Epithelial cell of prostate (primary cell): ENCODE data around the gene CLASP1.
"Not testable (repeated sequence)": the region's sequence is repeated elsewhere in the genome, so short reads cannot be mapped to it uniquely, and the experiment has no call there.

ENCODE experiments used
- DNase-seq: peaks from one replicate; pipeline ENCODE4 v3.0.0-alpha.2; 2011; ENCODE audit warnings: low read depth, low spot score
- H3K27ac ChIP-seq: fragments of 450-650 bp; 2 replicates; pipeline ENCODE4 v1.5.1; 2017; ENCODE audit warnings: mild to moderate bottlenecking

The CLASP1 gene

DNA sequence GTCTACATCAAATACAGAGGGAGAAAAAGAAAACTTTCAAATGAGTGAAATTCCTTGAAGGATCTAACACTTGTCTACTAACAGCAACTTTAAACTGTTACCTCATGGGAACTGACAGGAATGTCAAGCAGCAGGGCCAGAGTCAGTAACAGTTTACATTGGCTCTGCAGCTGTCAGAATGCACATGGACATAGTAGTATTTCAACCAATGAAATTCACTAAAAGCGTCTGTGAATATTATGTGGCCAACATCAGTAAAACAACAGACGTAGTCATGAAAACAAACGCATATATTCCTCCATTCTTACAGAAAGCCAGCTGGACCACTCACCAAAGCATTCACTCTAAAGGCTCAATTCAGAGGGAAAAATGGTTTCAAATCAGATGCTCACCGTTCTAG lies 197.9 kb downstream of the CLASP1 start:
- no peak overlapping the region for H3K27ac ChIP-seq
- no peak for DNase-seq

DNA sequence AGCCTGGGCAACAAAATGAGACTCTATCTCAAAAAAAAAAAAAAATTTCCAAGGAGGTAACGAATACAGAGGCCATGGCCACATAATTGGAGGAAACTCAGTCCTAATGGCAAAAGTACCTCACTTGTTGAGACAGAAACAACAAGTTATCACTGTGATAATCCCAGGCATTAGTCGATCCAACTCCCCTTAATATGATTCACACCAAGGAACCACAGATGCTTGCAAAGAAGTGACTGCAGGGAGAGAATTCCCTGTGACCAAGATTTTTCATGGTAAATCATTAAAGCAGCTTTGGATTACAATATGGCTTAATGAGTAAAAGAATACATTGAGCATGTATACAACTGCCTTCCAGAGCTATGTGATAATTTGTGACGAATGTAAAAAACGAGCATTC lies 199.0 kb downstream of the CLASP1 start:
- DNase-seq, result no peak
- no peak overlapping the region for H3K27ac ChIP-seq

DNA sequence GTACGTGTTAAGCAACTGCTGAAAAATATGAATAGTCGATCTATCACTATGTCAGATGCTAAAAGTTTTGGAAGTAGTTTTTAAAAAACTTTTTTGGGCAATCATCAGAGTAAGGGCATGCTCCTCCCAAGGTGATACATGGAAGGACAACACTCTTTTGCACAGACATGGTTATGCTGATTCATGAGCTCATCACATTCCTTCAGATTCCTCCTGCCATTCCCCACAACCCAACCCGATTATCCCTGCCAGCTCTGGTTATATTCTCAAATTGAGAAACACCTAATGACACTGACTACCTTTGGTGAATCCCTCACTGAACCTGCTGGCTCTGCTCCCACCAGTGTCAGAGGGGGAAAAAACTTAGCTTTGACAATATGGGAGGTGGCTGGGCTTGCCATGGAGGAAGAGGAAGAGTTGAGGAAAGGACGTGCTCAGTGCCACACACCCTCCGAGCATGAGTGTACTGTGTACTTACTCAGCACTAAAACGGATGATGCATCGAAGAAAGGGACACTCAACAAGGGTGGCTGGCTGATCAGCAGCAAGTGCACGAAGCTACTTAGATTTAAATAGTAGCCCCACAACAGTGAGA lies 202.5 kb downstream of the CLASP1 start:
- no peak for DNase-seq

DNA sequence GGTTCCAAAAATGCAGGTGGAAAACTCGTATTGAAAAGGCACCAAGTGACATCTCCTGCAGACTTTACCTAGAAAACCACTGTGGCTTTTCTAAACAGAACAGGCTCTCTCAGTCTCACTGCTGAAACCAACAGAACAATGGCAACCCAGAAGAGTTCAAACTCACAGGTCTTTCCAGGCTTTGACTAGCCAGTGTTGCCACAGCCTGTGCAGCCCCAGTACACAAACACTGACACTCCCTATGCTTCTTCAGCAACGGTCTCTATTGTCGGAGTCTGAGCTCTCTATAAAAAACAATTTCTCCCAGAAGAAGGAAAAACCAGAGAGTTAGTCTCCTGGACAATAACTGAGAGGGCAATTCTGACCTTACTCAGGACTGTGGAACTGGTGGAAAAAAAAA lies 206.4 kb downstream of the CLASP1 start:
- no peak overlapping the region for H3K27ac ChIP-seq
- DNase-seq, result no peak

More for the DNA sequence above, 202.5 kb downstream of the CLASP1 start:
- peak overlapping the region; percentile 20 for H3K27ac ChIP-seq

DNA sequence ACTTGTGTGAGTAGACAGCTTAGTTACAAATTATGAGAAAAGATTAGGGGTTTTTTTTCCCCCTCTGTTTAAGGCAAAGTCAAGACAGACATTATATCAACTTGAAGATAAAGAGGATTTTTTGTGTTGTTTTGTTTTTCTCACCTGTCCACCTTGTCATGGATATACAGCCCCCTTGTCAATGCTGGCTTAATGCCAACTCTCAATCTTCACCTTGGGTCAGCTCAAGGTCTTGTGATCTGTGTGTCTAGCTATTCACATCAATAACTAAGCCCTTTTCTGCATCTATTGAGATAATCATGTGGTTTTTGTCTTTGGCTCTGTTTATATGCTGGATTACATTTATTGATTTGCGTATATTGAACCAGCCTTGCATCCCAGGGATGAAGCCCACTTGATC lies 211.0 kb downstream of the CLASP1 start:
- not testable (repeated sequence) for DNase-seq, H3K27ac ChIP-seq

DNA sequence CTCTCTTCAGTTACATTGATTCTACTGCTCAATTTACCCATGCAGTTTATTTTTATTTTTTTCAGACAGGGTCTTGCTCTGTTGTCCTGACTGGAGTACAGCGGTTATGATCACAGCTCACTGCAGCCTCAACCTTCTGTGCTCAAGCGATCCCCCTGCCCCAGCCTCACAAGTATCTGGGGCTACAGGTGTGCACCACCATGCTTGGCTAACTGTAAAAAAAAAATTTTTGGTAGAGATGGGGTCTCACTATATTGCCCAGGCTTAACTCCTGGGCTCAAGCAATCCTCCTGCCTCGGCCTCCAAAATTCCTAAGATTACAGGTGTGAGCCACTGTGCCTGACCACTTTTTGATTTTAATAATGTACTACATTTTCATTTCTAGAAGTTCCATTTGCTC lies 212.3 kb downstream of the CLASP1 start:
- no peak for DNase-seq
- no peak overlapping the region for H3K27ac ChIP-seq

DNA sequence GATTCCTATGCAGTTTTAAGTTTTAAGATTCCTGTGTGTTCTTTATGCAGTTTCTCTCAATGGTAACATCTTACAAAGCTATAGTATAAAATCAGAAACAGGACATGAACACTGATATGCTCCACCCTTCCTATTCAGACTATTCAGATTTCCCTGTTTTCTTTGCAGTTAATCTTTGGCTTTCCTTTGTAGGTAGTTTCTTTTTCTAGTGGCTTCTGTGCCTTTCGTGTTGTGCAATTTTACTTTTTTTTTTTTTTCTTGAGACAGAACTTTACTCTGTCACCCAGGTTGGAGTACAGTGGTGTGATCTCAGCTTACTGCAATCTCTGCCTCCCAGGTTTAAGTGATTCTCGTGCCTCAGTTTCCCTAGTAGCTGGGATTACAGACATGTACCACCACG lies 213.5 kb downstream of the CLASP1 start:
- H3K27ac ChIP-seq, result no peak overlapping the region
- no peak for DNase-seq

DNA sequence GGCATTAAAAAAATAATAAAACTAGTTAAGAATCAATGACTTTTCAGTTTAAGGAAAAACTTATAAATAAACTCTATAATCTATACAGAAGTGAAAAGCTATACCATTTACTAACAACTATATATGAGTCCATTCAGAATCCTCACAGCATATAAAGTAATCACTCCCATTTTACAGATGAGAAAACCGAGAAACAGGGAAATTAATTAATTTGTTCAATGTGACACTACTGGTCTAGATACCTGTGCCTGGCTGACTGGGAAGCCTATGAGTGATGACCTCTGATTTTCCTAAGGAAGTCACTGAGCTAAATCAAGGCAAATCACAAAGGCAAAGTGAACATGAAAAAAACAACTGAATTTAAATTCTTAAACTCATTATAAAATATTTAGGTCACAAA lies 218.0 kb downstream of the CLASP1 start:
- no peak overlapping the region for H3K27ac ChIP-seq
- no peak for DNase-seq

DNA sequence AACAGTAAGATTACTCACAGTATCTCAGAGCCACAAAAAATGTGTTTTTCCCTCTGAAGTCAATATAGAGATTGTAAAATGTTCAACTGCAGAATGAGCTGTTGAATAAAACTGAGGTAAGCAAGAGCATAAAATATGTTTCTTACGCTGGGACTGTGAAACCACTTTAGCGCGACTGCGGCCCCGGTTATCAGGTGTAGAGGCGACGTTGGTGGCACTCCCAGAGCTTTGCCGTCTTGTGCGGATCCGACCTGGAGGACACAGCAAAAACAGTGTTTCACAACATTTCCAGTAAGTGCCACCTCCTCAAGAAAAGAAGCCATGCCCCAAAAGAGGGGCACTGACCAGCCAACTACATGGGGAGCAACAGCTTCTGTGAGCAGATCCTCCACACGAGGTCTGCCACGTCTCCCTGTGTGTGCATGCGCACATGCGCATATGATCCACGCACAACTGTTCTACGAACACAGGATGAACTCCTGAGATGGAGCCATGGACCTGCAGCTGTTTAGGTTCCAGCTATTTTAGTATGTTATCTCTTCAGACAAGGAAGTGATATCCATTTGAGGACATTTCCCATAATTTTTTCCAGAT lies 219.2 kb downstream of the CLASP1 start:
- no peak for DNase-seq
- H3K27ac ChIP-seq, result no peak overlapping the region

DNA sequence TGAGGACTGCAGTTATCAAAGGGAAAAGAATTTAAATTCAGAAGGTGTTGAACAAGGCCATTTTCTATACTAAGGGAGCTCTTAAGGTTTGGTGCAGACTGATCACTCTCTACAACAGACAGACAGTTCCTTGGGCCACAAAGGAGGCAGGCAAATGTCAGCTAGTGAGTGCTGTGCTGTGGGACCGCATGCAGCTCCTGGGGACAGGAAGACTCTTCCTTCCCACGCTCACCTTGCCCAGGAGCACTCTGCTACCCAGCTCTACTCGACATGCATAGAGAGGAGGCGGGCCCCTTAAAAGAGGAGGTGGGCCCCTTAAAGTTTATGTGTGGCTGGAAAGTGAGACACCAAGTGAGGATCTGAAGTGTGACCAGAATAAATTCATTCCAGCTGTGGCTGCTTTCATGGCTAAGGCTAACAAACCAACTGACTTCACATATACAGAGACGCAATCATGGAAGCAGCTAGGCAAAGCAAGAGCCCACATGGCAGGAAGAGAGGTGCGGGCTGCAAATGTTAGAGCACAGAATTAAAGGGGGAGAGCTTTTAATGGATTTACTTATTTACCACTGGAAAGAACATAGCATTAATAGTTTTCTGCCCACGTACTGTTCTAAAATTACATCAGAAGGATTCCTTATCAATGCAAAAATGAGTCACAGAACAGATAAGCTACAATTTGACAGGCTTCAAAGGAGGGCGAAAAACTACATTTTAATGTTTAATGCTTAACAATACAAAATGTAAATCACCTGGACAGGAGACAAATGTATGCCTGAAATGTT lies 220.0 kb downstream of the CLASP1 start:
- no peak overlapping the region for H3K27ac ChIP-seq
- DNase-seq, result no peak

DNA sequence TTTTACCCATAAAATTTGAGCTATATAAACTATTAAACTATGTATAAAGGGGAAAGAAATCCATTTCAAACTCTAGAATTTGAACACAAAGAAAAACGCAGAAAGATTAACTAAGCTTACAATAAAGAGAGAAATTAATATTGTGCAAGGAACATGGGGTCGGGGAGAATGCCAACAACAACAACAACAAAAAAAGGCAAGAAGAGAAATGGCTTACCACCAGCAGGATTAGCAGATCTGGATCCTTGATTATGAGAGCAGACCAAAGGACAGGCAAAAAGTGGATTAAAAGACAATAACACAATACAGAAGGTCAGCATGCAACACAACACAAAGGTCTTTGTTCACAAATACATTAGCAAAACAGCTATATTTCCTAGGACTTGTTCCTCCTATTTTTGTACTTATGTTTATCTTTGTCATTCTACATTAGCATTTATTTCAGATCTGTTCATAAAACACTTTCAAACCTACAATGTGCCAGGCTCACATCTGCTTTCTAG lies 222.0 kb downstream of the CLASP1 start:
- H3K27ac ChIP-seq, result no peak overlapping the region
- no peak for DNase-seq

DNA sequence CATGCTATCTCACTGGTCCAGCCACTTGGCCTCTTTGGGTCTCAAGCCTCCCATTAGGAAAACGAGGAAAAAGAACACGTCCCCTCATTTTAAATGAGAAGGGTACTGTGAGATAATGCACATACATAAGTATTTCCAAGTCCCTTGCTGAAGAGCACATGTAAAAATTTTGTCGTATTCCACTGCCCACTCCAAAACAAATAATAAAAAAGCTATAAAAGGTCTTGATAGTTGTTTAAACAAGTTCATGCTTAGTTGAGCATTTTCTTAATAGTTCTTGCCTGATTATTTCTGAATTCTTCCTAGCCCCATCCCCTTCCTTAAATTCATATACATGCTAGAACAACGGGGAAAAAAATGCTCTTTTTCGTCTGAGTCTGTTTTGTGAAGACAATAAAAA lies 228.8 kb downstream of the CLASP1 start:
- no peak overlapping the region for H3K27ac ChIP-seq
- no peak for DNase-seq

DNA sequence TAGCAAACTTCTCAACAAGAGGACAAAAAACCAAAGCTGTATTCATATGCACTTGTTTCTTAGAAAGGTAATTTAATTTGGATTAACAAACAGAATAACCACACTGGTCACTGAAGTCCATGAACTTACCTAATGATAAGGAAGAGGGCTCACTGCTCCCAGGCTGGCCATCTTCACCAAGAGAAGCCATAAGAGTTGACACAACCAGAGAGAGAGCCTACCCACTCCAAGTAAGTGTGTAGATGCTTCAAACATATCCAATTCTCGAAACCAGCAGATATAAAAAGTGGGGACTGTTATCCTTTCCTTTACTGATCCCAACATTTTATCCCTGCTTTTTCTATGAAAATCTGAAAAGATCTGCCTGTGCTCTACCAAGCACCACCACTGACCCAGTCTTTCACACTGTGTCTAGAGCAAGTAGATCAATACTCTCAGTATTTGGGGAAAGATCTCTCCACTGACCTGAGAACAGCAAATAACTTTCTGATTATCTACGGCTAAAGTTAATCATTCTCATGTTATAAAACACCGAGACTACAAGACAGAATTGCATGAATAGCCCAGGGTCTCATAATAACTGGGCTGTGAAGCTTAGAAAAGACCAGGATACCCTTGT lies 230.1 kb downstream of the CLASP1 start:
- no peak overlapping the region for H3K27ac ChIP-seq
- no peak for DNase-seq

DNA sequence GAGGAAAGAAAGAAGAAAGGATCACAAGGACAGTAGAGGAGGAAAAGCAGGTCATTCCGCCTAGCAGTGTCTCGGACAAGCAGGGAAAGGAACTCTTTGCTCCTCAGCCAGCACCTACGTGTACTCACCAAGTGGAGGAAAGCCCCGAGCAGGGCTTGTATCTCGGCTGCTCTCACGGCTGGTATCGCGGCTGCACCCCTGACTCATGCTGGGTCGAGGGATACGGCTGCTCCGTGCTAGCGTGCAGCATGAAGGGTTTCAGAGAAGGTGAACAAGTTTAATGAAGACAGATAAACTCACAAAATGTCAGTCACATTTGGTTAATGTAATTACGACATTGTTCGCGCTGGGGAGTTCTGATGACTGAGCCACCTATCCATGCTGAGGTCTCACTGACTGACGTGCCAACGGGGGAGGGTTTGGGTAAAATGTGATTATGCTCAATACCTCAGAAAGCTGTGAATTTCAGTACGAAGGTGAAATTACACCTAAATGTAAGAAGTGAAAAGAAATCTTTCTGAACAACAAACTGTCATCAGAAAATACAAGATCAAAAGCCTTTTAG lies 230.7 kb downstream of the CLASP1 start:
- DNase-seq, result no peak

DNA sequence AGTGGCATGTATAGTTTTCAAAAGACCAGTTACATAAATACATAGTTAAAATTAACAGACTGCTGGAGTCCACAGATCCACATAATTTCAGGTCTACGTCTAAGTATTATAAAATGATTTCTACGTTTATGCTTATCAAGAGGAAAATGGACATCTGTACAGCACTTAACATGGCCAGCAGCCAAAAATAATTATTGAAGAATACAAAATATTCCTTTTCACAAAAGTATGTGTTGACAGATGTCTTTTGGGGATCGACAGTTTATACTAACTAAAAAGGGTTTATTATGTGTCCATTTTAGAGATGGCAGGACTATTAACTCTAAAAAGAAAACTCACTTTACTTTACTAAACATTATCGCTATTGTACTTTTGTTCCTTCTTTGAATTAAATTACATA lies 231.4 kb downstream of the CLASP1 start:
- H3K27ac ChIP-seq, result no peak overlapping the region
- DNase-seq, result no peak

More for the DNA sequence above, 230.7 kb downstream of the CLASP1 start:
- no peak overlapping the region for H3K27ac ChIP-seq

DNA sequence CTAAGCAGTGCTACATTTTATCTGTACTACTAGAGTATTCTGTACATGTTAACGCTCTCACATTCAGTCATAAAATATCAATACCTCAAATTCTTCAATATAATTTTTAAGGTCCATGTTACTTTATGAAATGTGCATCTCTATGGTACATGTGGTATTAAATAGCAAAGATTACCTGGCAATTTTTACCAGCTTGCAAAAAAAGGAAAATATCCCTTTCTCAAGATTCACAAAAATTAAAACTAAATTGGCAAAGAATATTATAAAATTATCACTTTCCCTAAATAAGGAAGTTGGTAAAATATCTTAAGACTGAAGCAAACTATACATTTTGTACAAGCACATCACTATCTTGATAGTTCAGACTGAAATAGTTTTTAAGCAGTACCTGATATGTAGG lies 233.5 kb downstream of the CLASP1 start:
- no peak for DNase-seq

DNA sequence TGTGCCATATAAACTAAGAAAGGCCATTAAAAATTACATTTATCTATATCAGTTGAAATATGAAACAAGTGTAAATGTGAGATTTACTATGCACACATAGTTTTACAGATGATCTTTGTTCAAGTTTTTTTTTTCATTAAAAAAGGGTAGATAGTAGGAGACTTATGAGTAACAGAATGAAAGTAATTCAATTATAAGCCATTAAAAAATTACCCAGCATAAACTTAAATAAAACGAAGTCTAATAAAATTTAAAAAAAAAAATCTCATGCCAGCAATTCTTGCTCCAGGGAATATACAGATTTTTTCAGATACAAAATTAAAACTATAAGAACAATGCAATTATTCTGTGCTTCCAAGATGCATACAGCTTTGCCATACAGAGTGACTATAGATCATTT lies 236.9 kb downstream of the CLASP1 start:
- no peak overlapping the region for H3K27ac ChIP-seq
- no peak for DNase-seq

More for the DNA sequence above, 233.5 kb downstream of the CLASP1 start:
- no peak overlapping the region for H3K27ac ChIP-seq

DNA sequence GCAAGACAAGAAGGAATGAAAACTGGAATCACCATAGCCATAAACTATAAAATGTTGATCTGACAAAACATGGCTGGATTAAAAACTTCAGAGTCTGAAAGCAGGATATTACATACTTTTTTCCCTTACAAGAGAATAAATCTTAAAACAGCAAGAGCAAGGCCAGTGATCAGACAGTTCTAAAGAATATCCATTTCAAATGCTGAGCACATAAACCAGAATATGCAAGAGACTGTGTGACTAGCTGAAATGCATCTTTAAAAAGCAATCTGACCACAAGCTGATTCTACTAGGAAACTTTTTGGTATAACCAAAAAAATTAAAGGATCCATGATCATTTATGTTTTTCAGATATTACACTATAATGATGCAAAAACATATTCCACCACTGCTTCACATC lies 239.3 kb downstream of the CLASP1 start:
- no peak overlapping the region for H3K27ac ChIP-seq
- no peak for DNase-seq

DNA sequence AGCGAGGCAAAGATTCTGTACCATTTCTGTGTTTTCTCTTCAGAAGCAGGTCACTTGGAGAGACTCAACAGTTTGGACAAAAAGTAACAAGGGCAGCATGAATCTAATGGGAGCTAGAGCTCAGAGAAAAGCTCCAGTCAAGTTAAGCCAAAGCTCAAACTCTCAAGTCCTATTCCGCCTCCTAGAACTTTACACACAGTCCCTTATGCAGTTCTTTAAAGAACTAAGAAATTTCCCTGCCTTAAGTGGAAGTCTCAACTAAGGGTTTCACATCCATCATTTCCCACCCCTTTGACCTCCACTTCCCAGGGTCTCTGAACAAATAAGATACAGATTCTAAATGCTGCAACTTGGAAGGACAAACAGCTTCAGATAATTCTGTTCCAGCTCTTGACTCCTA lies 239.9 kb downstream of the CLASP1 start:
- DNase-seq, result no peak
- H3K27ac ChIP-seq, result no peak overlapping the region

DNA sequence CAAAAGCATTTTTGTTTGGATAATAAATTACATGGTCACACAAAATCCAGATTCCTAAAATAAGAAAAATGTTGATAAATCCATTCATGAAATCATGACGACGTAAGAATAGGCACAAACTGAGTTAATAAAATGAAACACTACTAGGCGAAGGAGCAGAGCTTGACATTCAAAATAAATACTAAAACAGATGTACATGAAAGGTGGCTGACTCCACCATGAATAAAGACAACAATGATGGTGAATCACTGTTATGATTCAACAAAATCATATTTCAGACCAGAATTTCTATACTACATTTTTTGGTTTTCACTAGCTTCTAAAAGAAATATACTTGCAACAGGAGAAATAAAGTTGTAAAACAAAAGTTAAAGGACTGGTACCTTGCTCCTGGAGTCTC lies 240.6 kb downstream of the CLASP1 start:
- no peak for DNase-seq
- no peak overlapping the region for H3K27ac ChIP-seq

DNA sequence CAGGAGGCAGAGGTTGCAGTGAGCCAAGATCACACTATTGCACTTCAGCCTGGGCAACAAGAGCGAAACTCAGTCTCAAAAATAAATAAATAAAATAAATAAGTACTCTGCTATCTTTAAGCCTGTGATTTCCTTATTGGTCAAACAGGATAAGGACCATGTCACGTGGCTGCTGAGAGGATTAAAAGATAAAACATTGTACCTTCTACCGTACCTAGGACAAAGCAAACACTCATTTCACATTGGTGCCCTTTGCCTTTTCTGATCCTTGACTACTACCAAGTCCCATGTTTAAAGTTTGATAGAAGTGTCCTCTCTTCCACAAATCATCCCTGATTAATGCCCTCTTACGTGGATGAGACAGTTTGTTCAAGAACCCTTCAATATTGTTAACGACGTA lies 244.0 kb downstream of the CLASP1 start:
- DNase-seq, result no peak
- no peak overlapping the region for H3K27ac ChIP-seq
